Heart left ventricle (tissue), 13 donors: ENCODE results near the gene RMND5A.

Experiments used
- CTCF ChIP-seq, 12 donors: fragments of 200-600 bp; sonication (generic) in 4 of 12; IDR thresholded peaks; one replicate each; pipeline versions ENCODE4 v1.5.0 to v1.8.0; 2018 to 2022; ENCODE audit warnings: antibody characterized with exemption in 12 of 12, mild to moderate bottlenecking in 5 of 12
- POLR2A ChIP-seq, 2 donors: fragments of 450-650 bp; IDR thresholded peaks; one replicate each; pipeline ENCODE4 v1.6.1; 2017; ENCODE audit warnings: antibody characterized with exemption in 2 of 2, mild to moderate bottlenecking in 2 of 2, moderate library complexity in 2 of 2
- donor health status: ischemic (EF 13 %, LVEDD 7.1; RV severe dilation, severe dysfunction).
- donor health status: DM: no; HTN: yes; CAD: no.
- donor health status: DM: no; HTN: no; CAD: no.
- donor health status: ischemic (EF 25% LVEDD 6.9; RV normal size, moderate dysfunction).
- donor health status: ischemic (EF 25% LVEDD 5.7; RV mildly dilated, moderate dysfunction).
- donor health status: ischemic (EF 35%, LVEDD 5.7; RV mildly dilated, moderate dysfunction).
- donor health status: nonischemic (EF 11% LVEDD 7.7; RV severe dilation, severe dysfunction).
- donor health status: DM: yes; HTN: yes; CAD: no.
- donor health status: PGD.
- donor health status: ischemic (EF 29% LVEDD 5.4; RV normal size, mild dysfunction).
- donor health status: nonischemic (EF 23%, LVEDD 6.1; RV moderate dilation, normal function).

GRCh38 chr2:86686460-86686859 lies 33.6 kb upstream of the RMND5A start:
- TF ChIP-seq POLR2A (IDR thresholded peaks at IDR 0.05) (no peak), CTCF (IDR thresholded peaks at IDR 0.05) (no peak)
